Ishikawa (cell line): ENCODE data around the gene PRSS33.

Experiments
- CEBPB ChIP-seq: IDR thresholded peaks from 2 replicates; pipeline ENCODE4 v1.6.1; 2012
- CREB1 ChIP-seq: IDR thresholded peaks from 2 replicates; pipeline ENCODE4 v1.6.1; 2012; ENCODE audit warnings: low read depth
- EGR1 ChIP-seq: IDR thresholded peaks from 2 replicates; pipeline ENCODE4 v1.6.1; 2012
- EP300 ChIP-seq: IDR thresholded peaks from 2 replicates; pipeline ENCODE4 v1.6.1; 2012; ENCODE audit warnings: borderline replicate concordance
- FOXM1 ChIP-seq: IDR thresholded peaks from 2 replicates; pipeline ENCODE4 v1.6.1; 2012; ENCODE audit warnings: low read depth, borderline replicate concordance
- MAX ChIP-seq: IDR thresholded peaks from 2 replicates; pipeline ENCODE4 v1.6.1; 2012
- NFIC ChIP-seq: IDR thresholded peaks from 2 replicates; pipeline ENCODE4 v1.6.1; 2012
- RAD21 ChIP-seq: IDR thresholded peaks from 2 replicates; pipeline ENCODE4 v1.6.1; 2012; ENCODE audit warnings: low read depth
- REST ChIP-seq: IDR thresholded peaks from 2 replicates; pipeline ENCODE4 v1.6.1; 2012; ENCODE audit warnings: low read depth, mild to moderate bottlenecking
- TAF1 ChIP-seq: IDR thresholded peaks from 2 replicates; pipeline ENCODE4 v1.6.1; 2012; ENCODE audit warnings: low read depth, mild to moderate bottlenecking
- TCF12 ChIP-seq: IDR thresholded peaks from 2 replicates; pipeline ENCODE4 v1.6.1; 2012; ENCODE audit warnings: low read depth
- TEAD4 ChIP-seq: IDR thresholded peaks from 2 replicates; pipeline ENCODE4 v1.6.1; 2012
- USF1 ChIP-seq: IDR thresholded peaks from 2 replicates; pipeline ENCODE4 v1.6.1; 2012
- YY1 ChIP-seq: IDR thresholded peaks from 2 replicates; pipeline ENCODE4 v1.6.1; 2012; ENCODE audit warnings: low read depth
- ZBTB7A ChIP-seq: IDR thresholded peaks from 2 replicates; pipeline ENCODE4 v1.6.1; 2012; ENCODE audit warnings: low read depth

The PRSS33 gene

GRCh38 chr16:2761472-2761871, 25.9 kb downstream of the PRSS33 start:
- TF ChIP-seq CEBPB (no peak), USF1 (no peak)

- no peak for TF ChIP-seq EP300
- no peak for TF ChIP-seq CEBPB
- TF ChIP-seq RAD21 = no peak
- no peak for TF ChIP-seq YY1
These were observed 30.0 kb downstream of the PRSS33 start for GRCh38 chr16:2757344-2757743.

- TF ChIP-seq USF1 = no peak
- TF ChIP-seq TEAD4 = no peak
- no peak for TF ChIP-seq ZBTB7A
- no peak for TF ChIP-seq REST
- no peak for TF ChIP-seq TCF12
- TF ChIP-seq EGR1 = no peak
- no peak for TF ChIP-seq FOXM1
These were observed 30.9 kb downstream of the PRSS33 start for GRCh38 chr16:2756288-2757015.

- TF ChIP-seq USF1 (no peak), EGR1 (no peak), MAX (no peak), TCF12 (no peak), EP300 (no peak), YY1 (no peak), CREB1 (no peak), NFIC (no peak)
These were observed 32.2 kb downstream of the PRSS33 start for GRCh38 chr16:2755158-2755557.

GRCh38 chr16:2753733-2754020, 33.7 kb downstream of the PRSS33 start:
- TF ChIP-seq YY1 = no peak

GRCh38 chr16:2752850-2753732, 34.3 kb downstream of the PRSS33 start:
- no peak for TF ChIP-seq CREB1
- no peak for TF ChIP-seq RAD21
- no peak for TF ChIP-seq TEAD4
- TF ChIP-seq YY1 = no peak
- TF ChIP-seq TAF1 = no peak
- no peak for TF ChIP-seq CEBPB
- peak; percentile 80; the same call in 1 of the 2 replicates for TF ChIP-seq ZBTB7A
- no peak for TF ChIP-seq FOXM1
- no peak for TF ChIP-seq EP300
- no peak for TF ChIP-seq USF1
- 0 out of 2 replicates have a peak, but pooled peaks have one; percentile 13 for TF ChIP-seq TCF12
- peak; percentile 83 for TF ChIP-seq MAX
- no peak for TF ChIP-seq EGR1
- no peak; the same call in none of the 2 replicates for TF ChIP-seq NFIC
- TF ChIP-seq REST = no peak
